ENCODE measurements around the gene PXDN. TPM values are rescaled to one million over a fixed set of nuclear protein-coding genes. Genes with fewer than 3 reads are reported as not detected.
A peak's percentile ranks its signal among the peaks of the same experiment; 100 is the strongest.

Gene PXDN
- total and polyA plus RNA-seq, 2 donors (not counting 3 experiments of a cell fraction or from before 2014, with no cell fraction given): 231 to 308 TPM

GRCh38 chr2:1628893-1629292, 115.4 kb downstream of the PXDN start:
- FAIRE-seq: peak; percentile 69
- CTCF ChIA-PET: interaction anchor here (1.0 to 1.9 kb wide), 5 partner anchors 23 to 122 kb away, joined by 3 to 10 read pairs (median 6); no protein-coding TSS in a partner anchor

More at GRCh38 chr2:1628893-1629292, 115.4 kb downstream of the PXDN start:
- BruUV-seq (replicated peaks): no TSS peak
- Histone ChIP-seq H3K9ac (replicated peaks; ENCODE audit: extremely low read depth, insufficient read depth, low read length) (no peak overlapping the region), H3K4me3 (replicated peaks in 1 of 3; ENCODE audit: insufficient read depth in 1 of 3, low read depth in 1 of 3, low read length in 3 of 3) (no peak overlapping the region), H2AFZ (ENCODE audit: low read depth, low read length) (no peak overlapping the region), H4K20me1 (replicated peaks; ENCODE audit: control insufficient read depth, extremely low read depth, insufficient read depth, low read length) (no peaks in the 10 kb centered on the region), H3K27me3 (ENCODE audit: control insufficient read depth in 2 of 2, insufficient read depth in 2 of 2, low read length in 2 of 2) (no peaks in the 10 kb centered on the region), H3K9me1 (replicated peaks; ENCODE audit: control insufficient read depth, extremely low read depth, insufficient read depth, low read length) (no peaks in the 10 kb centered on the region), H3K36me3 (ENCODE audit: control insufficient read depth in 2 of 2, extremely low read depth in 1 of 2, insufficient read depth in 2 of 2, low read length in 2 of 2) (peaks cover 4 to 7% of the 10 kb centered on the region in 2 experiments), H3K79me2 (ENCODE audit: control insufficient read depth, insufficient read depth, low read length) (no peaks in the 10 kb centered on the region), H3K27ac (ENCODE audit: insufficient read depth, low read depth, low read length) (no peak overlapping the region), H3K4me2 (ENCODE audit: insufficient read depth, low read length) (no peak overlapping the region), H3K9me3 (replicated peaks; ENCODE audit: control insufficient read depth, insufficient read depth, low read length) (no peaks in the 10 kb centered on the region), H3K4me1 (ENCODE audit: control insufficient read depth, extremely low read depth, insufficient read depth, low read length) (peaks cover 23% of the 10 kb centered on the region)
- peak; percentile 78 for DNase-seq (ENCODE audit: low read depth, low spot score)
- intact Hi-C loops (cut with micrococcal nuclease) (loop anchor here (5.0 kb wide), 1 partner anchor 1367 kb away; the partner anchor contains the start of genes ACP1 and SH3YL1), dilution Hi-C loops (cut with MboI; ENCODE audit: extremely low pct_ligation_motif_present, low sequenced_read_pairs) (no loop called here)
- POLR2A ChIA-PET: no interaction called here
- TF ChIP-seq CTCF (IDR thresholded peaks at IDR 0.05; ENCODE audit: extremely low read depth in 1 of 2, insufficient read depth in 1 of 2, low read depth in 1 of 2, low read length in 2 of 2) (no peak), POLR2AphosphoS5 (IDR thresholded peaks at IDR 0.05; ENCODE audit: insufficient read depth, low read depth, low read length) (no peak), GATA2 (IDR thresholded peaks at IDR 0.05; ENCODE audit: insufficient read depth, insufficient read length, low read depth, low read length) (no peak), MAX (IDR thresholded peaks at IDR 0.05; ENCODE audit: insufficient read depth, insufficient read length) (no peak), EZH2 (IDR thresholded peaks at IDR 0.05; ENCODE audit: borderline replicate concordance, low read depth, low read length, severe bottlenecking) (no peak), JUN (IDR thresholded peaks at IDR 0.05; ENCODE audit: borderline replicate concordance, insufficient read depth, insufficient read length, low read depth) (no peak), POLR2A (IDR thresholded peaks at IDR 0.05; ENCODE audit: low read depth, low read length) (no peak), MYC (IDR thresholded peaks at IDR 0.05; ENCODE audit: low read depth, low read length) (no peak), FOS (IDR thresholded peaks at IDR 0.05; ENCODE audit: borderline replicate concordance, insufficient read depth, low read length) (no peak)
